PC-9 (cell line): Measurements from ENCODE around the gene GALNT5.

Experiments
- EZH2 ChIP-seq: fragments of 200-600 bp; sonication (generic); IDR thresholded peaks from 2 replicates; pipeline ENCODE4 v1.8.0; 2017; ENCODE audit warnings: antibody characterized with exemption, low read depth
- TF ChIP-seq, protein P1 (sequence below): fragments of 200-600 bp; sonication (generic); conservative IDR thresholded peaks from 2 replicates; pipeline ENCODE4 v1.6.1; 2017; ENCODE audit warnings: mixed run types, antibody characterized with exemption, mild to moderate bottlenecking, moderate library complexity

DNA sequence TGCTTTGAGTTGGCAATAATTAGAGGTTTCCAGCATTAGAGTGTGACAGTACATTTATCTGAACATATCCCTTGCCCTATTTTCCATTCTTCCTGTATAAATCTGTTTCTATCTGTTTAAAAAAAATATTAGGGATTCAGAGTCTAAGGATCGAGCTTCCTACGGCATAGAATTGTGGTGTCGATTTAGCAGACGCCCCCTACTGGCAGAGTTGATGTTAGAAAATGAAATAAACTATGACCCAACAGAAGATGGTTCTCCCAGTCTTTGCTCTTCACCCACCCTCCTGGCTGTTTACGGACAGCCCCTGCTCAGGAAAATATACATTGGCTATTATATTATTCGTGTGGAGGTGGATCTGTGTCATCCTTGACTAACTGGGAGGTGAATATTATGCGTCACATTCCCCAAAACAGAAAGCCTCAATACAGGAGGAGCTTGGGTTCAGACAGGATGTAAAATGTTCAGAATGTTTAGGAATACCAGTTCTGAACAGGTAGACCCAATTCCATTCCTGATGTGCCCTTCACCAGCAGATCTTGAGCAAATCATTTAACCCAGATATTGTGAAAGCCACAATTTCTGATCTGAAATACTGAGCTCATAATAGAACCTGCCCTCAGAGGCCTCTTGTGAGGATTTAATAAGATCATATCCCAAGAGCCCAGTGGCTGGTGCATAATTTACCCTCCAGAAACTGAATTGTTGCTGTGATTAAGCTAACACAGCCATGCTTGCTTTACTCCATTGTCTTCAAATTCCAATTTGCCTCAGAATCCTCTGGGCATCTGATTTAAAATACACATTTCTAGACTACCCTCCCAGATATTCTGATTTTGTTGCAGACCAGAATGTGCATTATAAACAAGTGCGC lies 78.9 kb downstream of the GALNT5 start:
- TF ChIP-seq, protein P1, sequence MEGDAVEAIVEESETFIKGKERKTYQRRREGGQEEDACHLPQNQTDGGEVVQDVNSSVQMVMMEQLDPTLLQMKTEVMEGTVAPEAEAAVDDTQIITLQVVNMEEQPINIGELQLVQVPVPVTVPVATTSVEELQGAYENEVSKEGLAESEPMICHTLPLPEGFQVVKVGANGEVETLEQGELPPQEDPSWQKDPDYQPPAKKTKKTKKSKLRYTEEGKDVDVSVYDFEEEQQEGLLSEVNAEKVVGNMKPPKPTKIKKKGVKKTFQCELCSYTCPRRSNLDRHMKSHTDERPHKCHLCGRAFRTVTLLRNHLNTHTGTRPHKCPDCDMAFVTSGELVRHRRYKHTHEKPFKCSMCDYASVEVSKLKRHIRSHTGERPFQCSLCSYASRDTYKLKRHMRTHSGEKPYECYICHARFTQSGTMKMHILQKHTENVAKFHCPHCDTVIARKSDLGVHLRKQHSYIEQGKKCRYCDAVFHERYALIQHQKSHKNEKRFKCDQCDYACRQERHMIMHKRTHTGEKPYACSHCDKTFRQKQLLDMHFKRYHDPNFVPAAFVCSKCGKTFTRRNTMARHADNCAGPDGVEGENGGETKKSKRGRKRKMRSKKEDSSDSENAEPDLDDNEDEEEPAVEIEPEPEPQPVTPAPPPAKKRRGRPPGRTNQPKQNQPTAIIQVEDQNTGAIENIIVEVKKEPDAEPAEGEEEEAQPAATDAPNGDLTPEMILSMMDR = peak; percentile 70
- TF ChIP-seq EZH2 = no peak
